Stomach smooth muscle (tissue), 2 donors: ENCODE results near the gene ZNRF1.
A peak's percentile ranks its signal among the peaks of the same experiment; 100 is the strongest.

Experiments
- H3K27ac ChIP-seq: one replicate; pipeline ENCODE4 v1.7.0; 2013; ENCODE audit warnings: mild to moderate bottlenecking, low read length, inconsistent platforms
- H3K27me3 ChIP-seq, 2 donors: one replicate each; pipeline ENCODE4 v1.7.0; 2013; ENCODE audit warnings: low read length in 2 of 2; ENCODE audit not compliant: insufficient read depth in 2 of 2, control insufficient read depth in 1 of 2
- H3K36me3 ChIP-seq, 2 donors: one replicate each; pipeline ENCODE4 v1.7.0; 2013; ENCODE audit warnings: low read length in 2 of 2; ENCODE audit not compliant: control insufficient read depth in 2 of 2, insufficient read depth in 2 of 2
- H3K4me1 ChIP-seq: one replicate; pipeline ENCODE4 v1.7.0; 2013; ENCODE audit warnings: low read length; ENCODE audit not compliant: control insufficient read depth, insufficient read depth
- H3K4me3 ChIP-seq, 2 donors: one replicate each; pipeline ENCODE4 v1.7.0; 2013; ENCODE audit warnings: low read length in 2 of 2
- H3K9ac ChIP-seq, 2 donors: one replicate each; pipeline ENCODE4 v1.7.0; 2013; ENCODE audit warnings: low read length in 2 of 2, mild to moderate bottlenecking in 1 of 2
- H3K9me3 ChIP-seq, 2 donors: one replicate each; pipeline ENCODE4 v1.7.0; 2013; ENCODE audit warnings: low read length in 2 of 2; ENCODE audit not compliant: control insufficient read depth in 2 of 2
- donor health status: healthy.
- donor health status: Pancreatic carcinoma.

ZNRF1 gene

DNA sequence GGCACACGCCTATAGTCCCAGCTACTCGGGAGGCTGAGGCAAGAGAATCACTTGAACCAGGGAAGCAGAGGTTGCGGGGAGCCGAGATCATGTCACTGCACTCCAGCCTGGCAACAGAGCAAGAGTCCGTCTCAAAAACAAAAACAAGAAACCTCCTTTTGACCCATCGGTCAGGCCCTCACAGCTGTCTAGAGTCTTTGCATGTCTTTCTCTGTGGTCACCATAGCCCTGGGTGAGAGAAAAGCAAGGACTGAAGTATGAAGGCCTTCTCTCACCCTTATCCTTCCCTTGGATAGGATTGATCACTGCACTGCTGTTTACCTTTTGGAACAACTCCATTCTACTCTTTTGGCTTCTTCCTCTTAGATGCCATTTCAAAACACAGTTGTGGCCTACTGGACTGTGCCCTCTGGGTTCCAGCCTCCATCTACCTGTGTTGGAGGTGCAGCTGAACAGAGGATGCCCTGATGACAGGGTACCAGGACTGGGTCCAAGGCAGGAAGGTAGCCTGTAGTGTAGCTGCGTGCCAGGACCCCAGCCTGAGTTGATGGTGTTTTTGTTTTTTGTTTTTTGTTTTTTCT is 80.6 kb downstream of the ZNRF1 start:
- no peak overlapping the region for H3K9ac ChIP-seq
- H3K4me3 ChIP-seq, result no peak overlapping the region
- H3K4me1 ChIP-seq, result peaks cover 34% of the 10 kb centered on the region
- H3K27ac ChIP-seq, result no peak overlapping the region
- no peaks in the 10 kb centered on the region for H3K36me3 ChIP-seq
- no peaks in the 10 kb centered on the region for H3K27me3 ChIP-seq
- no peaks in the 10 kb centered on the region for H3K9me3 ChIP-seq

DNA sequence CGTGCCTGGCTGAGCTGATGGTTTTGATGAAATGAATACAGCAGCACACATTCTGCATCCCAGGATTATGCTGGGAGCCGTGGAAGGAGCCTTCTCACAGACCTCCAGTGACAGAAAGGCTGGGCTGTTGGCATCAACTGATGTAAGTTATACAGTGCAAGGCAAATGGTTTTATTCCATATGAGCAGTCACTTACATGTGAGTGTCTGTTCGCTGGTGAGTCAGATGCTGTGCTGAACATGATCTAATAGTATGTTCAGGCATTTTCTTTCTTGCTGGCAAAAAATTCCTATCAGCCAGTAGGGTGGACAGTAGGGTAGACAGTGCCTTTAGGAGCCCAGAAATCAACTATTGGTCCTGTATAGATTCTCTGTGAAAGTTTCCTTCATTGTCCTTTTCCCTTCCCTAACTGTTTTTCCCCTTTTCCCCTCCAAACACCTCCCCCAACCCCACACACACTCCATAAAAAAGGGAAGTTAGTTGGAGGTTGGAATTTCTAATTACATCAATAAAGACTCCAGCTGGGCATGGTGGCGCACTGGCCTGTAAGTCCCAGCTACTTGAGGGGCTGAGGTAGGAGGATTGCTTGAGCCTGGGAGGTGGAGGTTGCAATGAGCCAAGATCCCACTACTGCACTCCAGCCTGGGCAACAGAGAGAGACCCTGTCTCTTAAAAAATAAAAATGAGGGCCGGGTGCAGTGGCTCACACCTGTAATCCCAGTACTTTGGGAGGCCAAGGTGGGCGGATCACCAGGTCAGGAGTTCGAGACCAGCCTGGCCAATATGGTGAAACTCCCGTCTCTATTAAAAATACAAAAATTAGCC is 81.6 kb downstream of the ZNRF1 start:
- H3K9ac ChIP-seq, result no peak overlapping the region
- H3K4me3 ChIP-seq, result no peak overlapping the region
- peaks cover 32% of the 10 kb centered on the region for H3K4me1 ChIP-seq
- no peaks in the 10 kb centered on the region for H3K9me3 ChIP-seq
- H3K27ac ChIP-seq, result no peak overlapping the region
- H3K36me3 ChIP-seq, result no peaks in the 10 kb centered on the region
- no peaks in the 10 kb centered on the region for H3K27me3 ChIP-seq

DNA sequence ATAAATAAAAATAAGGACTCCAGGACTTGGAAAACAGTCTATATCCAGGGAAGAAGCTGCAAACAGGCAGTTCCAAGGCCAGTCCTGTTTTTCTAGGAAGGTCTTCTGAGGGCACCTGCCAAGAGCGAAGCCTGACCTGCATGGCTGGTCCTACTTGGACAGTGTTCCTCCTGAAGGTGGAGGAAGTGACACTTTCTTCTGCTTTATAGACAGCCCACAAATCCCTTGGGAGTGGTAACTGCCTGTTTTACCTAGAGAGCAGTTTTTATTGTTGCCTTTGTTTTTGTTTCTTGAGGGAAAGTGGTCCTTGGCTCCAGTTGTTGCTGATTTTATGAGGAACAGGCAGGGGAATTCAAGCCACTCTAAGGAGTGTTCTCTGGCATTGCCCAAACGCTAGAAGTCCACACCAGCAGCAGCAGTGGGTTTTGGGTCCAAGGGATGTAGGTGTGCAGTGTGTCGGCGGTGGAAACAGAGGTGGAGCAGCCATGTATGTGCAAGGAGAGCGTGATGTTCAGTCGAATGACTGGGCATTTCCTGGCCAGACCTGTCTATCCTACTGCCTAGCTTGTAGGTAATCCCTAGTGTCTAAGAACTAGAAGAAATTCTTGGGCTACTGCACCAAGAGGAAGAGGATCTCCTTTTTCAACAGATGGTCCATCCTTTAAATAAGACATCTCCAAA is 82.5 kb downstream of the ZNRF1 start:
- Histone ChIP-seq H3K27ac (no peak overlapping the region), H3K36me3 (no peaks in the 10 kb centered on the region), H3K27me3 (no peaks in the 10 kb centered on the region), H3K9me3 (no peaks in the 10 kb centered on the region), H3K9ac (no peak overlapping the region), H3K4me3 (no peak overlapping the region), H3K4me1 (peaks cover 32% of the 10 kb centered on the region)

DNA sequence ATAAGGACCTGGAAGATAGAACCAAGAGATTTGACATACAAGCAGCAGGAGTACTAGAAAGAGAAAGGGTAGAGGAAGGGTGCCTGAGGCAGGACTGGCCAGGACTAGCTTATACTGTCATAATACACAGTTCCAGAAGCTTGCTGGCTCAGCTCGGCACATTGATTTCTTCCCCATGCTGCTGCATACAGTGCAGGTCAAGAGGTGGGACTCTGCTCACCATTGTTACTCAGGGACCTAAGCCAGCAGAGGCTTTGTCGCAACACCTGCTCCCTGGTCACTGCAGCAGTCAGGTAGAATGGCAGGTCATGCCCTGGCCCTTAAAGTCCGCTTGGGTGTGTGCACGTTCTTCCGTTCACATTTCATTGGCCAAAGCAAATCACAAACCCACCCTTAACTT is 85.0 kb downstream of the ZNRF1 start:
- Histone ChIP-seq H3K4me3 (no peak overlapping the region), H3K4me1 (peaks cover 52% of the 10 kb centered on the region), H3K27me3 (no peaks in the 10 kb centered on the region), H3K36me3 (no peaks in the 10 kb centered on the region), H3K9me3 (no peaks in the 10 kb centered on the region), H3K9ac (no peak overlapping the region), H3K27ac (peak overlapping the region; percentile 11)

DNA sequence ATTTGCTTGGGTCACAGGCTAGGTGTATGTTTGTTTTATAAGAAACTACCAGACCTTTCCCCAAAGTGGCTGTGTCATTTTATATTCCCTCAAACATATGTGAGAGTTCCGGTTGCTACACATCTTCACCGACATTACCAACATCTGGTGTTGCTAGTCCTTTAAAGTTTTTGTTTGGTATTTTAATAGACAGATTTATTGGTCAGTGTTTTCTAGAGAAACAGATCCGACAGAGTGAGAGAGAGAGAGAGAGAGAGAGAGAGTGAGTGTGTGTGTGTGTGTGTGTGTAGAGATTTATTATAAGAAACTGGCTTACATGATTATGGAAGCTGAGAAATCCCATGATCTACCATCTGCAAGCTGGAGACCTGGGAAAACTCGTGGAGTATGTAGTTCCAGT is 86.7 kb downstream of the ZNRF1 start:
- no peaks in the 10 kb centered on the region for H3K9me3 ChIP-seq
- H3K27ac ChIP-seq, result peak overlapping the region; percentile 19
- no peak overlapping the region for H3K4me3 ChIP-seq
- H3K27me3 ChIP-seq, result no peaks in the 10 kb centered on the region
- H3K4me1 ChIP-seq, result peaks cover 48% of the 10 kb centered on the region
- H3K36me3 ChIP-seq, result no peaks in the 10 kb centered on the region
- H3K9ac ChIP-seq, result no peak overlapping the region

DNA sequence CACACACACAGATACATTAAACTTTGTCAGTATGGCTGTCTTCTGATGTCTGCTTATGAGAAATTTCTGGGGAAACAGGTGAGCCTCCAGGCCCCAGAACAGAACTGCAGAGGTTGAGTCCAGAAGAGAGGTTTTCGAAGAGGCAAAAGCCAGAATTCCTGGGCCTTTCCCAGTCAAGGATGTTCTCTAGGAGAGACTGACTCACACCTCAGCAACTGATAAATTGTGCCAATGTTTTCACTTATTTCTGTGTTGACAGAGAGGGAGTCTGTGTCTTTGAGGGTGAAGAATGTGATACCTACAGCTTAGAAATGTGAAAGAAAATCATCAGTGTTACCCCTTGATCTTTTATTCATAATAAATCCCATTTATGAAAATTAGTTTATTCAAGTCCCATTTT is 87.5 kb downstream of the ZNRF1 start:
- H3K9me3 ChIP-seq, result no peaks in the 10 kb centered on the region
- H3K27me3 ChIP-seq, result no peaks in the 10 kb centered on the region
- no peak overlapping the region for H3K9ac ChIP-seq
- peak overlapping the region; percentile 82 for H3K27ac ChIP-seq
- no peak overlapping the region for H3K4me3 ChIP-seq
- H3K36me3 ChIP-seq, result no peaks in the 10 kb centered on the region
- peaks cover 48% of the 10 kb centered on the region for H3K4me1 ChIP-seq

DNA sequence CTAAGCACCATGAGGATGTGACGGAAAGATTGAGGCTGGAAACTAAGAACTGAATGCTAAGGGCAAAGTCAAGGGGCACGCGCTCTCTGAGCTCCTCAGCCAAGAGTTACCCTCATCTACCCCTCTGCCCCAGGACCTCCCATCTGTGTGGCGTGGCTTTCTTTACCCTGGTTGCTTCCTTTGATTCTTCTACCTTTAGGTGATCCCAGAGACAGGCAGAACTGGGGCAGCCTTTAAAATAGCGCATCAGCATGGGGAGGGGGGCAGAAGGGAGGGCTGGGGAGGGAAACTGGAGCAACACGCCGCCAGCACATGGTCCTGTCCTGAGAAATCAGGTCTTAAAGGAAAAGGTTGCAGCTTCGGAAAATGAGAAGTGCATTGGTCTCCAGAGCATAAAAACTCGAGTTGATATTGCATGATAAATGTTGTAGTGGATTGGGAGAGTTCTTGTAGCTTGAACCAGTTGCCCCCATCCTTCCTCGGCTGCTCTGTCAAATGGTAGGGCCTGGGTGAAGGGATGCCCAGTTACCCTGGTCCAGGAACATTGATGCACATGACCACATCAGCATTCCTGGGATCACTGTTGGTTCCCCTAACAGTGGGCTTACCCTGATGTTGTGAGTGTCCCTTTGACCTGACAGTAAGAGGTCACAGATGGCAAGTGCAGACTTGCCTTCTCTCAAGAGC is 88.0 kb downstream of the ZNRF1 start:
- H3K9me3 ChIP-seq, result no peaks in the 10 kb centered on the region
- H3K27ac ChIP-seq, result peak overlapping the region; percentile 82
- no peak overlapping the region for H3K9ac ChIP-seq
- no peaks in the 10 kb centered on the region for H3K36me3 ChIP-seq
- H3K27me3 ChIP-seq, result no peaks in the 10 kb centered on the region
- H3K4me1 ChIP-seq, result peaks cover 45% of the 10 kb centered on the region
- peak overlapping the region in 1 of 2 donors; percentile 68 for H3K4me3 ChIP-seq

DNA sequence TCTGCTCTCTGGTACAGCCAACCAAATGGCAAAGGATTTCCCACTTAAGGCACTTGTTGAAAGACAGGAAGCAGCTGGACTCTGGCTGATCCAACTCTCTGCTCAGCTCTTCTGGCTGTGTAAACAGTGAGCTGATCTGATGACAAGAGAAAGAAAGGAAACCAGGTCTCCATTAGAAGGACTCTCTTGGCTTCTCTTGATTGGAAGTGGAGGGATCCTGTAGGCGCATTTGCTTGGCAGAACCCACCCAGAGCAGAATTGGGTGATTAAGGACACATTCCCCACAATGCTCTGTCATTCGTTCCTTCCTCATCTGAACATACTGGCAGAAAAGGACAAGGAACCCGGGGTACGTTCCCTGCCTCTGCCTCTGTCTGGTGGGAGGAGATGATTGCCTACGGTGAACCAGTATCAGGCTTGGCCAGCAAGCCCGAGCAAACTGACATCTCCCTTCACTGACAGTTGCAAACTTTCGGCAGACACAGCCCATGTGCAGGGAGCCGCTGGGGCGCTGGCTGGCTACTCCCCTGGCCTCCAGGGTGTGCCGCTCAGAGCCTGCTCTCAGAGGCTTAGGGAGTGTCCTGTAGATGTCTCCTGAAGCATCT is 88.7 kb downstream of the ZNRF1 start:
- Histone ChIP-seq H3K36me3 (no peaks in the 10 kb centered on the region), H3K9ac (no peak overlapping the region), H3K4me3 (peak overlapping the region; percentile 47 to 68), H3K27ac (peak overlapping the region; percentile 82), H3K9me3 (no peaks in the 10 kb centered on the region), H3K4me1 (peaks cover 42% of the 10 kb centered on the region), H3K27me3 (no peaks in the 10 kb centered on the region)

DNA sequence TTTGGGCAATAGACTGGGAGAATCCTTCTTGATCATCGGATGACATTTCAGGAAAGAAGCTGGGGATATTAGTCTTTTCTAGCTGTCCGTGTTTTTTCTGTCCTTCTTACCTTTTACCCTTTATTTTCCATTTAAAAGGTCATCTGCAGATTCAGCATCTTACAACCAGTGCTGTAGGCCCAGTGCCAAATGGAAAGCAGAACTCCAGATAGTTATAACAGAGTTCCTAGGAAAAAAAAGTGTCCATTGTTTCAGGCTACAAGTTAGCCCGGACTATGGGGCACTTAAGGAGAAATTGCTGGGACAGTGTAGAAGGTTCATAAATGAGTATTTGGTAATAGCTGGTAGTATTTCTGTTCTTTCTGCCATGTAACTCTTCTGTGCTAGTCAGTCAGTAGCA is 89.4 kb downstream of the ZNRF1 start:
- Histone ChIP-seq H3K9ac (no peak overlapping the region), H3K27ac (peak overlapping the region; percentile 82), H3K9me3 (no peaks in the 10 kb centered on the region), H3K4me1 (peaks cover 40% of the 10 kb centered on the region), H3K4me3 (peak overlapping the region; percentile 16 to 47), H3K27me3 (no peaks in the 10 kb centered on the region), H3K36me3 (no peaks in the 10 kb centered on the region)

DNA sequence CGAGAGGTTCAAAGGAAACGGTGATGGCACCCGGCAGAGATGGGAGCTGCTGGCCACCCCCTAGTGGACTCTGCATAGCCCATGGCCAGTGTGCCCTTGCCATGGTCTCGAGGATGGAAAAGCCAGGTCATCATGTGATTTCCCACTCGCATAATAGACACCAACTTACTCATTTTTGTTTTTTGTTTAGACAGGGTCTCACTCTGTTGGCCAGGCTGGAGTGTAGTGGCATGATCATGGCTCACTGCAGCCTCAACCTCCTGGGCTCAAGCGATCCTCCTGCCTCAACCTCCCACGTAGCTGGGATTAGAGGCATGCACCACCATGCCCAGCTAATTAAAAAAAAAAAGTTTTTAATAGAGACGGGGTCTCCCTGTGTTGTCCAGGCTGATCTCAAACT is 90.1 kb downstream of the ZNRF1 start:
- H3K9ac ChIP-seq, result no peak overlapping the region
- peaks cover 0 to 3% of the 10 kb centered on the region in 2 donors for H3K36me3 ChIP-seq
- H3K4me1 ChIP-seq, result peaks cover 33% of the 10 kb centered on the region
- H3K27ac ChIP-seq, result peak overlapping the region; percentile 82
- H3K4me3 ChIP-seq, result no peak overlapping the region
- H3K27me3 ChIP-seq, result no peaks in the 10 kb centered on the region
- no peaks in the 10 kb centered on the region for H3K9me3 ChIP-seq
